Body of pancreas (tissue), 4 donors: Measurements from ENCODE around the gene MUC15. TPM values are rescaled to one million over a fixed set of nuclear protein-coding genes. Genes with fewer than 3 reads are reported as not detected.

Source experiments
- ATAC-seq: fragments of 150-250 bp; one replicate; pipeline ENCODE4 v1.9.1; 2016
- DNase-seq, 4 donors: peaks; one replicate each; pipeline ENCODE4 v3.0.0-alpha.2; 2019
- H3K27ac ChIP-seq, 4 donors: fragments of 200-600 bp; sonication (generic); 1 replicate in 3 of 4; 2 replicates in 1 of 4; pipeline versions ENCODE4 v1.5.1 to v1.6.1; 2016 to 2019; ENCODE audit warnings: mild to moderate bottlenecking in 1 of 4, mixed read lengths in 1 of 4, moderate library complexity in 1 of 4
- H3K27me3 ChIP-seq, 2 donors: fragments of 200-600 bp; sonication (generic); one replicate each; pipeline ENCODE4 v1.6.0; 2016; ENCODE audit warnings: mild to moderate bottlenecking in 1 of 2
- H3K36me3 ChIP-seq, 2 donors: fragments of 200-600 bp; sonication (generic); replicated peaks in 1 of 2; 2 replicates each; pipeline ENCODE4 v1.5.1; 2016; ENCODE audit warnings: low read depth in 2 of 2; ENCODE audit not compliant: insufficient read depth in 1 of 2
- H3K4me1 ChIP-seq: fragments of 200-600 bp; sonication (generic); one replicate; pipeline ENCODE4 v1.6.0; 2016
- H3K4me3 ChIP-seq, 2 donors: fragments of 200-600 bp; sonication (generic); 1 replicate in 1 of 2; 2 replicates in 1 of 2; pipeline ENCODE4 v1.5.1; 2016 to 2019
- H3K9me3 ChIP-seq, 3 donors: fragments of 200-600 bp; sonication (generic); 1 replicate in 2 of 3; 2 replicates in 1 of 3; pipeline ENCODE4 v1.5.1; 2016
- POLR2A ChIP-seq, 3 donors: fragments of 450-650 bp; IDR thresholded peaks; one replicate each; pipeline ENCODE4 v1.6.1; 2016; ENCODE audit warnings: antibody characterized with exemption in 3 of 3, mild to moderate bottlenecking in 2 of 3
- WGBS, 2 donors: methylation state at CpG; one replicate each; pipeline ENCODE4 v1.1.5; 2017; 5-methylcytosine and 5-hydroxymethylcytosine counted together
- intact Hi-C: fragments of 100-400 bp; cut with DNase I; formaldehyde crosslinking; loops from one replicate; pipeline ENCODE4 v1.15.1; 2023
- total RNA-seq, 2 donors: library from RNA; depleted of rRNA; stranded (reverse); fragments of >200 nt; gene quantifications; one replicate each; pipeline ENCODE4 v1.1.0, GENCODE V29; 2016
- TF ChIP-seq, protein P1 (sequence below), 7 experiments: fragments of 450-650 bp in 4 of 7; fragments of 200-600 bp in 3 of 7; sonication (generic) in 3 of 7; IDR thresholded peaks; one replicate each; pipeline ENCODE4 v1.5.1; 2016 to 2019; ENCODE audit warnings: antibody characterized with exemption in 7 of 7

MUC15 gene
- total RNA-seq, 2 donors from 2014 or later = 8.0 to 9.2 TPM

DNA sequence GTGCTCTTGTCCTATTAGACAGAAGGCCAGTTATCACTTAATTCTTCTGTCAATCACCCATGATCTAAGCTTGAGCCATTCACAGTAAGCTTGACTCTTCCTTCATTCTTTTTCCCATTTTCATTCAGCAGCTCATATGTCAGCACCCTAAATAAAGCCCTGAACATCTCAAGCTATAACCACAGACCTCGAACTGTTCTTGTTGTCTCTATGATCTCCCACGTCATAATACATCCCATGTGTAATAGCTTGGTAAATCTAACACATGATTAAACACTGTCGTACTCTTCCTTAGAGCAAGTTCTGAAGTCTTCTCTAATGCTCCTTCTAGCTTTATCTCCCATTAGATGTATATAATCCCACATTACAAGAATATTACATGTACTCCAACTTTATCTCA is 14.4 kb downstream of the MUC15 start:
- Histone ChIP-seq H3K4me1 (peaks cover 4% of the 10 kb centered on the region), H3K27ac (no peak overlapping the region), H3K4me3 (no peak overlapping the region), H3K9me3 (no peaks in the 10 kb centered on the region), H3K27me3 (no peaks in the 10 kb centered on the region), H3K36me3 (no peaks in the 10 kb centered on the region)
- 31 to 37% methylated on average over 3 of the region's 3 CpGs for WGBS, 2 donors
- TF ChIP-seq, protein P1, sequence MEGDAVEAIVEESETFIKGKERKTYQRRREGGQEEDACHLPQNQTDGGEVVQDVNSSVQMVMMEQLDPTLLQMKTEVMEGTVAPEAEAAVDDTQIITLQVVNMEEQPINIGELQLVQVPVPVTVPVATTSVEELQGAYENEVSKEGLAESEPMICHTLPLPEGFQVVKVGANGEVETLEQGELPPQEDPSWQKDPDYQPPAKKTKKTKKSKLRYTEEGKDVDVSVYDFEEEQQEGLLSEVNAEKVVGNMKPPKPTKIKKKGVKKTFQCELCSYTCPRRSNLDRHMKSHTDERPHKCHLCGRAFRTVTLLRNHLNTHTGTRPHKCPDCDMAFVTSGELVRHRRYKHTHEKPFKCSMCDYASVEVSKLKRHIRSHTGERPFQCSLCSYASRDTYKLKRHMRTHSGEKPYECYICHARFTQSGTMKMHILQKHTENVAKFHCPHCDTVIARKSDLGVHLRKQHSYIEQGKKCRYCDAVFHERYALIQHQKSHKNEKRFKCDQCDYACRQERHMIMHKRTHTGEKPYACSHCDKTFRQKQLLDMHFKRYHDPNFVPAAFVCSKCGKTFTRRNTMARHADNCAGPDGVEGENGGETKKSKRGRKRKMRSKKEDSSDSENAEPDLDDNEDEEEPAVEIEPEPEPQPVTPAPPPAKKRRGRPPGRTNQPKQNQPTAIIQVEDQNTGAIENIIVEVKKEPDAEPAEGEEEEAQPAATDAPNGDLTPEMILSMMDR (IDR thresholded peaks at IDR 0.05) = no peak
- no peak for TF ChIP-seq POLR2A (IDR thresholded peaks at IDR 0.05)
- ATAC-seq (no peak), DNase-seq (no peak)
- intact Hi-C loops = no loop called here

DNA sequence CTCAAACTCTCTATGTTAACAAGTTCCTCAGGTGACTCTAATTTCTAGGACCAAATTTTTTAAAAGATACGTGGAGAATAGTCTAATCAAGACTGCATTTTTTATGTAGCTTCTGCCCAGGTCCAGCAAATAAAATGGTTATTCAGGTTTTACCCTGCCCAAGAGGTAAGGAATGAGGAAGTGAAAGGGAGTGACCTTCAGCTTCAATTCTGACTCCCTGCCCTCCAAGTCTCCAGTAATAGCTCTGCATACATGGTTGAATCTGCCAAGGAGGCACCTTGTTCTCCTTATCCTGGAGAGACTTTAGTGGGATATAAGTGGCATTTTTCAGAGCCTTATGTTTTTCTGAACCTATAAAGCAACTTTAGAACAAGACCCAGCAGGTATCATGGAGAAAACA is 15.5 kb downstream of the MUC15 start:
- ATAC-seq = peak; percentile 94

GRCh38 chr11:26554455-26554854 is 17.6 kb downstream of the MUC15 start:
- 61 to 76% methylated on average over 5 of the region's 5 CpGs for WGBS, 2 donors
- Histone ChIP-seq H3K36me3 (no peaks in the 10 kb centered on the region), H3K27me3 (no peaks in the 10 kb centered on the region), H3K27ac (no peak overlapping the region), H3K4me1 (peaks cover 4% of the 10 kb centered on the region), H3K4me3 (no peak overlapping the region), H3K9me3 (no peaks in the 10 kb centered on the region)
- intact Hi-C loops = no loop called here
- ATAC-seq (no peak), DNase-seq (no peak)
- TF ChIP-seq, protein P1 (IDR thresholded peaks at IDR 0.05) = no peak
- no peak for TF ChIP-seq POLR2A (IDR thresholded peaks at IDR 0.05)

More for the DNA sequence above, 15.5 kb downstream of the MUC15 start:
- Histone ChIP-seq H3K27me3 (no peaks in the 10 kb centered on the region), H3K9me3 (no peaks in the 10 kb centered on the region), H3K27ac (peak overlapping the region in 2 of 4 donors; percentile 59 to 61), H3K36me3 (no peaks in the 10 kb centered on the region), H3K4me1 (peaks cover 4% of the 10 kb centered on the region), H3K4me3 (no peak overlapping the region)
- intact Hi-C loops = no loop called here
- peak in 1 of 4 donors; percentile 21 for DNase-seq
- 24 to 38% methylated on average over 1 of the region's 1 CpG for WGBS, 2 donors
- TF ChIP-seq, protein P1 (IDR thresholded peaks at IDR 0.05) = no peak
- TF ChIP-seq POLR2A (IDR thresholded peaks at IDR 0.05) = no peak

DNA sequence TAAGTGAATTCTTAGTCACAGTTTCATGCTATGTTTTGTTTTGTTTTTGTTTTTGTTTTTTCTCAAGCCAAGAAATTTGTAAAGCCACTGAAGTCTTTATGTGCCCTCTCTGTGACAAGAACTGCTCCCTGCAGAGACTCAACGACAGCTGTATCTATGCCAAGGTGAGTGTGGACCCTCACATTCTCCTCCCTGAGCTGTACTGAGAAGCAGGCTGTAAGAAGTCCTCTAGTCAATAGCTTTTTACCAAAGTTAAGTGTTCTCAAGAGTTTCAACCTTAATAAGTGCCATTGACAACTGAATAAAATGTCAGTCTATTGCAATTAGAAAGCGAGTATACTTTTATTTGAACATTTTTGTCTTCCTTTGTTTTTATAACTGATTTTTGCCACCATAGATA is 18.9 kb downstream of the MUC15 start:
- ATAC-seq = no peak
- WGBS, 2 donors = 44 to 50% methylated on average over 2 of the region's 2 CpGs
- intact Hi-C loops = no loop called here
- H3K27ac ChIP-seq = no peak overlapping the region
- no peaks in the 10 kb centered on the region for H3K27me3 ChIP-seq
- no peak for DNase-seq
- TF ChIP-seq, protein P1 (IDR thresholded peaks at IDR 0.05) = no peak
- no peak for TF ChIP-seq POLR2A (IDR thresholded peaks at IDR 0.05)
- no peak overlapping the region for H3K4me3 ChIP-seq
- H3K36me3 ChIP-seq = no peaks in the 10 kb centered on the region
- H3K9me3 ChIP-seq = no peaks in the 10 kb centered on the region
- peaks cover 4% of the 10 kb centered on the region for H3K4me1 ChIP-seq

DNA sequence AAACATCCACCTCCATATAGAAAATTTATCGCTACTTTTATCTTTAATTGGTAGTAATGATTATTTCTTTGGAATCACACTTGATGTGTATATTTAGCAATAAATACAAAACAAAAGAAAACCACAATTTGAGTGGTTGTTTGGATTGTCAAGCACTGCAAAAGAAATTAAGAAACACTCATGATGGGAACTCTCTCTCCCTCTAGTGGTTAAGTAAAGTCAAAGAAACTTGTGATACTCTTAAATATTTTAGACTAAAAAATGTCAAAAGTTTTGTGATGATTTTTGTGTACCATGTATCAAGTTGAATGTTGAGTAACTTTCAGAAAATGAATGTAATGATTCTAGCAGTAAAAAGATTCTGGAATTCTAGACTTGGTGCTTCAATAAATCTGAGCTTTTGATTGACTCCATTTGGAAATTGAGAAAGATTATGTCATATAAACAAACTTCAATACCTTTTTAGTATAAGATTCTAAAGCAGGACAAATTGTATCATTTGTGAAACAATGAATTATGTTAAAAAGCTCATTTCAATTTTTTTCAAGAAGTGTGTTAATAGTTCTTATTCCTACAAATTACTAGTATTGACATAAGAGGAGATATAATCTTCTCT is 20.8 kb downstream of the MUC15 start:
- H3K27ac ChIP-seq = no peak overlapping the region
- ATAC-seq (no peak), DNase-seq (no peak)
- H3K27me3 ChIP-seq = no peaks in the 10 kb centered on the region
- intact Hi-C loops = no loop called here
- H3K36me3 ChIP-seq = no peaks in the 10 kb centered on the region
- WGBS, 2 donors = 14 to 38% methylated on average over 1 of the region's 1 CpG
- H3K4me1 ChIP-seq = no peaks in the 10 kb centered on the region
- TF ChIP-seq, protein P1 (IDR thresholded peaks at IDR 0.05) = peak in 6 of 7 experiments; percentile 15 to 34 (median 29)
- no peak for TF ChIP-seq POLR2A (IDR thresholded peaks at IDR 0.05)
- H3K9me3 ChIP-seq = no peaks in the 10 kb centered on the region
- H3K4me3 ChIP-seq = no peak overlapping the region
